PFSK-1 (cell line): ENCODE measurements around the gene F2R.

ENCODE experiments used
- FOXP2 ChIP-seq: optimal IDR thresholded peaks from 2 replicates; pipeline ENCODE3; 2011; ENCODE audit warnings: borderline replicate concordance, control low read depth, inconsistent platforms; ENCODE audit not compliant: insufficient read depth; ENCODE audit errors: extremely low read length, extremely low read depth
- POLR2AphosphoS5 ChIP-seq: IDR thresholded peaks from 2 replicates; pipeline ENCODE4 v1.6.1; 2012; ENCODE audit warnings: low read depth, mild to moderate bottlenecking, control low read depth, low read length, moderate library complexity
- REST ChIP-seq, 2 experiments: IDR thresholded peaks; 2 replicates each; pipeline versions ENCODE4 v1.6.1 to v1.8.0; 2011 to 2012; ENCODE audit warnings: low read depth in 2 of 2, low read length in 2 of 2, control low read depth in 1 of 2, inconsistent platforms in 1 of 2, mild to moderate bottlenecking in 1 of 2, moderate library complexity in 1 of 2; ENCODE audit not compliant: insufficient read depth in 1 of 2
- SIN3A ChIP-seq: IDR thresholded peaks from 2 replicates; pipeline ENCODE4 v1.6.1; 2012; ENCODE audit warnings: mild to moderate bottlenecking, low read length, moderate library complexity, borderline replicate concordance; ENCODE audit not compliant: insufficient read depth
- TAF1 ChIP-seq: IDR thresholded peaks from 2 replicates; pipeline ENCODE4 v1.6.1; 2012; ENCODE audit warnings: low read length, control low read depth, borderline replicate concordance; ENCODE audit not compliant: insufficient read depth

DNA sequence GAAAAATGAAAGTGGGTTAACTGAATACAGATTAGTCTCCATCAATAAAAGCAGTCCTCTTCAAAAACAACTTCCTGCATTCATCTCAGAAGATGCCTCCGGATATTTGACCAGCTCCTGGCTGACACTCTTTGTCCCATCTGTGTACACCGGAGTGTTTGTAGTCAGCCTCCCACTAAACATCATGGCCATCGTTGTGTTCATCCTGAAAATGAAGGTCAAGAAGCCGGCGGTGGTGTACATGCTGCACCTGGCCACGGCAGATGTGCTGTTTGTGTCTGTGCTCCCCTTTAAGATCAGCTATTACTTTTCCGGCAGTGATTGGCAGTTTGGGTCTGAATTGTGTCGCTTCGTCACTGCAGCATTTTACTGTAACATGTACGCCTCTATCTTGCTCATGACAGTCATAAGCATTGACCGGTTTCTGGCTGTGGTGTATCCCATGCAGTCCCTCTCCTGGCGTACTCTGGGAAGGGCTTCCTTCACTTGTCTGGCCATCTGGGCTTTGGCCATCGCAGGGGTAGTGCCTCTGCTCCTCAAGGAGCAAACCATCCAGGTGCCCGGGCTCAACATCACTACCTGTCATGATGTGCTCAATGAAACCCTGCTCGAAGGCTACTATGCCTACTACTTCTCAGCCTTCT is 16.6 kb downstream of the F2R start:
- TF ChIP-seq REST (IDR thresholded peaks at IDR 0.05; ENCODE audit: insufficient read depth in 1 of 2, low read depth in 2 of 2, low read length in 2 of 2): no peak
- no peak for TF ChIP-seq POLR2AphosphoS5
- TF ChIP-seq TAF1: no peak
- no peak for TF ChIP-seq SIN3A
- no peak for TF ChIP-seq FOXP2
